GM20431 (cell line): ENCODE data around the gene TFCP2.
"Not testable (repeated sequence)": the region's sequence is repeated elsewhere in the genome, so short reads cannot be mapped to it uniquely, and the experiment has no call there.

Experiments
- in situ Hi-C: fragments of 300-500 bp; cut with MseI, MboI; formaldehyde crosslinking; loops from one replicate; pipeline ENCODE4 v1.15.0; 2020; ENCODE audit warnings: low sequenced_read_pairs; ENCODE audit not compliant: unreplicated experiment

TFCP2 gene

DNA sequence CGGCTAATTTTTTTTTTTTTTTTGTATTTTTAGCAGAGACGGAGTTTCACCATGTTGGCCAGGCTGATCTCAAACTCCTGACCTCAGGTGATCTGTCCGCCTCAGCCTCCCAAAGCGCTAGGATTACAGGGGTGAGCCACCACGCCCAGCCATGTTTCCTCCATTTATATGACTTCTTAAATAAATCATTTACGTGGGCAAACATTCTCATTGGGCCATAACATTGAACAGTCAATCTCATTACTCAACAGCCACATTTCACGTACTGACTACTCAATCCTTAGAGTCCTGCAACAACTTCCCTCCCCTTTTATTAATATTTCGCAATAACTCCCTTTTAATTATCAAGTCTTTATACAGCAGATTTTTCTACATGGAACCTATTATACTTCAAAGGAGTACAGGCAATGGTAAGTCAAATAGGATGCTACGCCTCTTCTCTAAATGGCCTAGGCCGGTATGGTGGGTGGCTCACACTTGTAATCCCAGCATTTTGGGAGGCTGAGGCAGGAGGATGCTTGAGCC, 82.2 kb downstream of the TFCP2 start:
- in situ Hi-C loops = no loop called here

DNA sequence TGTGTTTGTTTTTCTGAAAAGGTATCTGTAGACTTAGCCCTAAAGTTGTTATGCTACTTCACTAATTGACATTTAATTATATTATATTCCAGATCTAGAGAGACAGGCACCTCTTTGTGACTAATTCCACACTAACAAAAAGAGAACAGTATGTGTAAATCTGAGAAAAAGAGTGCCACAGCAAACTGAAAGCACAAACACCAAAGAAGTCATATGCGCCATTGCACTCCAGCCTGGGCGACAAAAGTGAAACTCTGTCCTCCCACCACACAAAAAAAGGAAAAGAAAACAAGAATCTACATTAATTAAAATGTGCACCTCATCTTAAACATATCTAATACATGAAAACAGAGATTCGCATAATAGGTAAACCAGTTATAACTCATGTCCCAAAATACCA, 85.1 kb downstream of the TFCP2 start:
- in situ Hi-C loops = no loop called here

DNA sequence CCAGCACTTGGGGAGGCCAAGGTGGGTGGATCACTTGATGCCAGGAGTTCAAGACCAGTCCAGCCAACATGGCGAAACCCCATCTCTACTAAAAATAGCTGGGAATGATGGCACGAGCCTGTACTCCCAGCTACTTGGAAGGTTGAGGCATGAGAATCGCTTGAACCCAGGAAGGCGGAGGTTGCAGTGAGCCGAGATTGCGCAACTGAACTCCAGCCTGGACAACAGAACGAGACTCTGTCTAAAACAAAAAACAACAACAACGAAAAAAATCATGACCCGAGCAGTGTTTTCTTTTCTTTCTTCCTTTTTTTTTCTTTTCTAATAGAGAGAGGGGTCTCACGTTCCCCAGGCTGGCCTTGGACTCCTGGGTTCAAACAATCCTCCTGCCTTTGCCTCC, 86.0 kb downstream of the TFCP2 start:
- in situ Hi-C loops = no loop called here

DNA sequence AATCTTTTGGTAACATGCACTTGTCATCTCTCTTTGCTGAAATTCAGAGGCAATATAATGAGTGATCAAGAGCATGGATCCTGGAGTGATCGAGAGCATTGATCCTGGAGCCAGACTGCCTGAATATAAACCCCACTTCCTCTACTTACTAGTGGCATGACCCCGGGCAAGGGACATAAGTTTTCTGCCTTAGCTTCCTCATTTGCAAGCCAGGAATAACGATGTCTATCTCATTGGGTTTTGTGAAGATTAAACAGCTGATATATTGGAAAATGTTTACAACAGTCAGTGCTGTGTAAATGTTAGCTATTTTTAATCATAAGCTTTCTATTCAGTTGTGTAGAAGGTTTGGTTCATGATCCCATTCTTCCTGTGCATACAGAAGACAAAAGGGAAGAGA, 87.2 kb downstream of the TFCP2 start:
- in situ Hi-C loops = no loop called here

DNA sequence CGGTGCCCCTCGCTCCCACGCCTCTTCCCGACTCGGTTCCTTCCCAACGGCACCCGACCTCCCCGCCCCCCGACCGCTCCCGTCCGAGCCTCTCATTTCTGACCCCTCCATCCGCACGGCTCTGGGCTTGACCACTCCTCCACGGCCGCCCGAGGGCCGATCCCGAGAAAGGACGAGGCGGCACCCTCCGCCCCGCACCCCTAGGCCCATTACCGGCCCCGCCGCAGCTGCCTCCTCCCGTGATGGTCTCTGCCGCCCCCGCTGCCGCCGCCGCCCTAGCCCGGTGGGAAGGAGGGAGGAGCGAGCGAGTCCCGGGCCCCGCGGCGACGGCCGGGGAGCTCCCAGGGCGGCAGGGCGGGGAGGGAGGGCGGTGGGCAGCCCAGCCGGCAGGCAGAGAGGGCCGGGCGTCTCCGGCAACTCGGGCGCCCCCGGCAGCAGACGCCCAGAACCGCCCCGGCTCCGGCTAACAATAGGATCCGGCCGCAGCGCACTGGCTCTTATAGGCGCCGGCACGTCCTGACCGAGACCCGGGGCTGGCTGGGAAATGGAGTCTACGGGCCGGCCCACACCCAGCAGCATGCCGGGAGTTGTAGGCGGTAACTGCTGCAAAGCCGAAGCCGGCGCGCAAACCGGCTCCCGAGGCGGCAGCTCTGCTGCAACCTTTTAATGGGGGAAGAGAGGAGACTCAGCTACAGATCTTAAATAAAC, 89.7 kb downstream of the TFCP2 start, which contains the start of gene CSRNP2:
Gene CSRNP2, minus strand, starts transcription at position 471 of the 708 bp plus-strand sequence. CDS start 7,035 bp downstream, outside the sequence.
- in situ Hi-C loops = no loop called here

DNA sequence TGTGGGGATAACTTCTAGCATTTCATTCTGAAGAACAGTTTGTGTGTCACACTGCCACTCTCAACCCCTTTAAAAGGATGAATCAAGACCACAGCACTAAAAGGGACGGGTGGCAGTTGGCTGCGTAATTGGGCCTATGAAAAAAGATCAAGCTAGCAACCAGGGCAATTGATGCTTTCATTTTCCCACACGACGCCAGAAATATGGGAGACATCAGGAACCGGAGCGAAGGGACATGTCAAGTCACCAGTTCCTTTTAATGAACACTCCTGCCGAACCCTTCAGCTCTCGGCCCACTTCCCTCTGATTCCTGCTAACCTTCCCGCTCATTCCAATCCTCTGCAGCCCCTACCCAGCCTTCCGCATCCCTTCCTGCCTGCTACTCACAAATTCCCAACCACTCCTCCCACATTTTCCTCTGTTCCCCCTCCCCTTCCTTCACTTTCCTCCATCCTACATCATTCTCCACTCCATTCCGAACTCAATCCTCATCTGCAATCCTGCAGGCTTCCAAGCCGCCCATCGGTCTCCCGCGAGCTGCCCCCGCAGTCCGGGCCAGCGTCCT, 90.3 kb downstream of the TFCP2 start:
- in situ Hi-C loops = no loop called here

DNA sequence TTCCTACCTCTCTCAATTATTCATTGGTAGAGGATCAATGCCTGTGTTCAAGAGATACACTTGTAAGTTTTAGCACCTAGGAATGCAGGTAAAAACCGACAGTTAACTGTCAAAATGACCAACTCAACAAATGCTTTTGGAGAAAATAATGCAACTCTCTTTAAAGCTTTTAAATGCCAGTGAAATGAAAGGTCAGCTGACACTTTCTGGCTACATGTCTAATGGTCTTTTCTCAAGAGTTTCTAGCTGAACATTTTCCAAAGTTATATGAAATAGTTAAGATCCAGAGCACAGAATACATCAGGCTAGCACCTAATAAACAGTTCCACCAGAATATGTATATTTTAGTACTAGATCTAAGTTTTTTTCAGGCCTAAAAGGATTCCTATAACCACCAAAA, 91.5 kb downstream of the TFCP2 start:
- in situ Hi-C loops = no loop called here

DNA sequence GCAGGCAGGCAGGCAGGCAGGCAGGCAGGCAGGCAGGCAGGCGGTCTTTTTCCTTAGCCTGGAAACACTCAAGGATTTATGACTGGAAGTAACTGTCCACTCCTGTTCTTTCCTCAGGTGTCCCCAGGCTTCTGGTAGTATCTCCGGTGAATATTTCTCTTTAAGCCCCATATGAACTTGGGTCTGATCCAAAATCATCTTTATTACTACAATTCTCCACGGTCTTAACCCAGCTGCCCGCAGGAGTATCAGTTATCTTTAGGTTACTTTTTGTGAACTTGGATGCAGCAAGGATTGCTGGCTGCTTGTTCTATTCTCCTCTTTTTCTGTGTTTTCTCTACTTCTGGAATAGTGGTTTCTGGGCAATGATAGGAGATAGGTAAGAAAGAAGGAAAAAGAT, 92.8 kb downstream of the TFCP2 start:
- in situ Hi-C loops = no loop called here

DNA sequence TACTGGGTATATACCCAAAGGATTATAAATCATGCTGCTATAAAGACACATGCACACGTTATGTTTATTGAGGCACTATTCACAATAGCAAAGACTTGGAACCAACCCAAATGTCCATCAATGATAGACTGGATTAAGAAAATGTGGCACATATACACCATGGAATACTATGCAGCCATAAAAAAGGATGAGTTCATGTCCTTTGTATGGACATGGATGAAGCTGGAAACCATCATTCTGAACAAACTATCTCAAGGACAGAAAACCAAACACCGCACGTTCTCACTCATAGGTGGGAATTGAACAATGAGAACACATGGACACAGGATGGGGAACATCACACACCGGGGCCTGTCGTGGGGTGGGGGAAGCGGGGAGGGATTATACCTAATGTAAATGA, 94.1 kb downstream of the TFCP2 start:
- in situ Hi-C loops = not testable (repeated sequence)

DNA sequence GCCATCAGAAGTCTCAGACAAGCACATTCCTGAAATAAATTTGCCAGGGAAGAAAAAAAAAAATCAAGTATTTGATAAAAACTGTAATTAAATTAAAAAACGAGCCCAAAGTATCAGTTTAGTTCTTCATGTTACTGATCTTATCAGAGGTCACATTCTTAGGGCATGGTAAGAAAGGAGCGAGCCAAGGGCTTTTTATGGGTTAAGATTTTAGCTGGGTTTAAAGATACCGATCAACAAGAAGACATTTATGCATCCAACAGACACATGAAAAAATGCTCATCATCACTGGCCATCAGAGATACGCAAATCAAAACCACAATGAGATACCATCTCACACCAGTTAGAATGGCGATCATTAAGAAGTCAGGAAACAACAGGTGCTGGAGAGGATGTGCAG, 94.6 kb downstream of the TFCP2 start:
- in situ Hi-C loops = not testable (repeated sequence)

DNA sequence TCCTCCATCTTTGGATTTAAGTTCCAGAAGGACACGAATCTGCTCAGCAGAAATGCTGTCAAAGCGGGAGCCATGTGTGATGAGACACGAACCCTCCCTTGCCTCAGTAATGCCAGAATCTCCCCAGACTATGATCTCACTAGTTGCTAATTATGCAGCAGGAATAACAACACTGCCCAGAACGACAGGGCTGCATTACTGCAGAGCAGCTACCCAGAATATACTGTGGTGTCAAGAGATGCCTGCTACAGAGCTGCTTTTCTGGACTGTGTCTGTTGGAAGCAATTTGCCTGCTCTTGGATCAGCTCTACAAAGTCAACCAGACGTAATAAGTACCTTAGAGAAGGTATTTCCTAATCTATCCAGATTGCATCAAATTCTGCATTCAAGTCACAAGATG, 95.0 kb downstream of the TFCP2 start:
- in situ Hi-C loops = no loop called here

DNA sequence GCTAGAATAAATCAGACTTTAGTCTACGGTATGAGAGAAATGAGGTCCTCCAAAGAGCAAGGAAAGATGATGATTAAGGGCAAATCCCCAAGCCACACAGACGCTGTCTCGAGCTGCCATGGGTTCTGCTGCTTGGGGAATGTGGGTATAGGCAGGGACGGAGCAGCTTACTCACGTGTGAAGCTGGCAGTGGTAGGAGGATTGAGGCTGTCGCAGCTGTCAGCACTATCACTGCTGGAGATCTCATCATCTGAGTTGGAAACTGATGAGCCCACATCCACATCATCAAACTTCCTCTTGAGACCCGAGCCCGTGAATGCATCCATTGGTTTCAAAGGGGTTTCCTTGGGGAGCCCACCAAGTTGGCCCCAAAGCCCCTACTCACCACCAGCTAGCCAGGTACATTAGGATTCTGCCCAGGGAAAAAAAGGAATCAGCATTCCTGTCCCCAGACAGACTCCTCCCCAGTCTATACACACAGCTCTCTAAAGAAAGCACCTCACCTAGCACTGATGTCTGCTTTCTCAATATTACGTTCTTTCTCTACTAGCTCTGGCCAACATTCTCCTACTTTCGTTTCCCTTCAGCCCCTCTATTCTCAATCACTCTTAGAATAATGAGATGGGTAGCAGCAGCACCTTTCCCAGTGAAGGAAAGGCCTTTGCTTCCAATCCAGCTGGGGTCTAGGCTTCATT, 96.6 kb downstream of the TFCP2 start:
- in situ Hi-C loops = no loop called here

DNA sequence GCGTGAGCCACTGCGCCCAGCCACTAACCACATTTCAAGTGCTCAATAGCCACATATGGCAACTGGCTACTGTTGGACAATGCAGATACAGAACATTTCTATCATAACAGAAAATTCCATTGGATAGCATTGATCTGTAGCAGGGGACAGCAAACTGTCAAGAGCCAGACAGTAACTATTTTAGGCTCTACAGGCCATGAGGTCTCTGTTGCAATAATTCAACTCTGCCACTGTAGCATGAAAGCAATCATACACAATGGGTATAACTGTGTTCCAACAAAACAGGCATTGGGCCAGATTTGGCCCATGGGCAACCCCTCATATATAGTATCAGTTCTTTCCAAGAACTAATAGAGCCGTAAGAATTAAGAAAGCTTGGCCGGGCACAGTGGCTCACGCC, 97.5 kb downstream of the TFCP2 start:
- in situ Hi-C loops = no loop called here

DNA sequence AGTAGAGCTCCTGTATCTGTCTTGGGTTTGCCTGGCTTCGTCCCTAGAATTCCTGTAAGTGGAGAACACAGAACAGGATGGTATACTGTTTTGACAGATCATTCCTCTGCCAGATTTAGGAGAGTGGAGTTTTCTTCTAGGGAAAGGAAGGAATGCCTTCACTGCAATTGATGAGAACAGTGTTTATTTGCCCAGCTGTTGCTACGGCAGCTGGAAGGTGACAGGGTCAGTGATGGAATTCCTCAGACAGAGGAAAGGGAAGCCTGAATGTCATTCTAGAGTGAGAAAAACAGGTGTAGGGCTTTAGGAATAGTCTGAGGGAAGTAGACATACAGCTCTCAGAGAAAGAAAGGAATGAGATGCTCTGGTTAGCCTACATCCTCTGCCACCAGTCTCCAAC, 101.3 kb downstream of the TFCP2 start:
- in situ Hi-C loops = no loop called here

DNA sequence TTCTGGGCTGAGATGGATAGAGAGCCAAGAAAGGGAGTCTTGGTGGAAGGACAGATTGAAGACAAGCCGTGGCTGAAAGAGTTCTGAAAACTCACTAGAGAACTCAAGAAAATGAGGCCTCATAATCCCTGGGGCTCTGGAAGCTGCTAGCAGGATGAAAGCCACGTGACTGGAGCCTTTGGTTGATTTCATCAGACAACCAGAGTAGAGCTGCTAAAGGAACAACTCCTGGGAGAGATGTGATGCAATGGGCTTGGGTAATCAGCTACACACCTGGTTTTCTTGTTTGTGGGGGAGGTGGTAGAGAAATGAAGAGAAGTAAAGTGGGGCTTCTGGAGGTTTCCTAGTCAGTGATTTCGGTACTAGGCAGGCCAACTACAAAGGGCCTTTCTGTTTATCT, 102.9 kb downstream of the TFCP2 start:
- in situ Hi-C loops = no loop called here

DNA sequence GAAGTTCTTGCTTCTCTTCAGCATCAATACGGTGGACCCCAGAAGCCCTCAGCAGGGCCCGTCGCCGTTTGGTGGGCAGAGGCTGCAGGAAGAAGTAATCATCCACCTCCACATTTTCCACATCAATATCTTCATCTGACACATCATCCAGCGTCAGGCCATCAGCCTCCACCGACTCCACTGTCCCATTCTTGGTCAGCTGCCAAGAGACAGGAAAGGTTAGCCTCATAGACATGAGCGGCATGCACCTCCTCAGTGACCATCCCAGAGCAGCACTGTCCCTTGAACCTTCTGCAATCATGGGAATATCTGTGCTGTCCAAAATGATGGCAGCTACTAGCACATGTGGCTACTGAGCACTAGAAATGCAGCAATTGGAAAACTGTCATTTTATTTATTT, 105.2 kb downstream of the TFCP2 start:
- in situ Hi-C loops = no loop called here

DNA sequence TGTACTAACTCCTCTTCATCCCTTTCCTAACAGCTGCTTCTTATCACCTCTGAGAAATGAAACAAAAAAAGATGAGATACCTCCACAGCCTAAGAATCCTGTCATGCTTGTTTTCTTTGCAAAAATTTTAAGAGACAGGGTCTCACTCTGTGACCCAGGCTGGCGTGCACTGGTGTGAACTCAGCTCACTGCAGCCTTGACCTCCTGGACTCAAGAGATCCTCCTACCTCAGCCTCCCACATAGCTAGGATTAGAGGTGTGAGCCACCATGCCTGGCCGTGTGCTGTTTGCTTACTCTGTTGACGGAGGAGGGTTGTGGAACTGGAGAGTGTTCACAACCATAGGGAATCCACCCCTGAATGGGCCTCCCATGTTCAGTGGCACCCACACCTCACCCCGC, 105.7 kb downstream of the TFCP2 start:
- in situ Hi-C loops = no loop called here

DNA sequence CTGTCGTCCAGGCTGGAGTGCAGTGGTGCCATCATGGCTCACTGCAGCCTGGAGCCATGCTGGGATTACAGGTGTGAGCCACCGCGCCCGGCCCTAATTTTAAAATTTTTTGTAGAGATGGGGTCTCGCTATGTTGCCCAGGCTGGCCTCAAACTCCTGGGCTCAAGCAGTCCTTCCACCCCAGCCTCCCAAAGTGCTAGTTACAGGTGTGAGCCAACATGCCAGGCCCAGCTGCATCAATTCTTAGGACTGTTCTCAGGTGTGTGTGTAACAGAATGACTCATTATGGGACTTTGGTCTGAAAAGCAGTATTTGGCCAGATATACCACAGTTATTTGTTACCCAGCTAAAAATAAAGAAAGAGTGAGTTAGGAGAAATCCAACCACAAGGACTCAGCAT, 107.4 kb downstream of the TFCP2 start:
- in situ Hi-C loops = no loop called here

DNA sequence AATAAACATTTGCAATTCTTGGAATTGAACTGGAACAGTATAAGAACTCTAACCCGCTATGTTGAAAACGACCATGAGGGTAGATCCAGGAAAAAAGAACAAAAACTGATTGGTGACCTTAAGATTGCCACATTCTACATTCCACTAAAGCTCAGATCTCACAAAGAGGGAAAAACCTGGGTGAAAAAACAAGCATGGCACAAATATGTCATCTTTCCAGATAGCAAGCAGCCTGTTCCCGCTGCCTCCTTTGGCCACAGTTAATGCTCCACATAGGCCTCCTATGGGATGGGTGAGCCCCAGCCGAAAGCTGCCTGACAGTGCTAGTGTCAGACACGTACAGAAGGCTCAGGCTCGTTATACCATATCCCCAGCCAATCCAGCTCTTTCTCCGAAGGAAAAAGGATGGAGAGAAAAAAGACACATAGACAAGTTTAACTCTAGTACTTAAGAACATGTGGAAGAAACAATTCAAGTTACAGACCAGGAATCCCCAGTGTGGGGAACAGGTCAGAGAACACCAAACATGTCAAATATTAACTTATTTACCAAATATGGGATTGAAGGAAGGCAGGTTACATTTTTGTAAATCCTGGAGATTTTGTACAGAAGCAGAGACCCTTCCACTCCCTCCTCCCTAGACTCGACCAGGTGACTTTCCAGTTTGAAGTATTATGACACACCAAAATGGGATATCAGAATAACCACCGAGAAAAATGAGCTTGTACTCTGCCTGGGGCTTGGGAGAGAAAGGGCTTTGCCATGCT, 110.1 kb downstream of the TFCP2 start:
- in situ Hi-C loops = no loop called here

DNA sequence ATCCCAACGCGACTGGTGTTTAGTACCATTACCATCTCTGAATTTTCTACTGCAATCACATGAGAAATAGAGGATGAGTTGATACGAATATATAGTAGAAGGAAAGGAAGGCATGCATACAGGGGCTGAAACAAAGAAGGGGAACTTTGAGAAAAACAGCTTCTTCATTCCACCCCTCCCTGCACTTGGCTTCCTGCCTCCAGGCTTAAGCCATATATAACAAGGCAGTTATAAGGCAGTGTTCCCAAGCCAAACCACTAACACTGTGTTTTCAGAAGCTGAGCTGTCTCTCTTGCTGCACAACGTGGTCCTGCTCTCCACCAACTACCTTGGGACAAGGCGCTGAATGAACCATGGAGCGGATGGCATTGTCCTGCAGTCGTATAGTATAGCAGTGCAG, 113.8 kb downstream of the TFCP2 start:
- in situ Hi-C loops = no loop called here

DNA sequence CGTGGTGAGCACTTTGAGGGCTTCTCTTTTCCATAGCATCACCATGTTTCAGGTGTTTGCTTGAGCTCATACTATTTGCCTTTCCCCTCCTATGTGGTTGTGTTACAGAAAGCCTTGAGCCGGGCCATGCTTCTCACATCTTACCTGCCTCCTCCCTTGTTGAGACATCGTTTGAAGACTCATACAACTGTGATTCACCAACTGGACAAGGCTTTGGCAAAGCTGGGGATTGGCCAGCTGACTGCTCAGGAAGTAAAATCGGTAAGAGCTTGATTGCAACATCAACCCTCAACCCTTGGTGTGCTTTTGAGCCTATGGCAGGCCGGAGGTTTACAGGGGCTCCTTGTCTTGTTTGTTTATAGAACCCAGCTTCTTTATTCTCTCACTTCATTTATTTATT, 116.7 kb downstream of the TFCP2 start:
- in situ Hi-C loops = no loop called here
